ENCODE measurements around the gene STEAP1B. TPM values are rescaled to one million over a fixed set of nuclear protein-coding genes. Genes with fewer than 3 reads are reported as not detected.

The STEAP1B gene
- total and polyA plus RNA-seq, 2 of the 4 experiments (the other 2 are of a cell fraction) = 7.9 to 13.8 TPM

- H3K4me1 ChIP-seq (ENCODE audit: control insufficient read depth, insufficient read depth, low read length) = no peaks in the 10 kb centered on the region
- no peak overlapping the region for H2BK5ac ChIP-seq (ENCODE audit: low read depth, low read length, poor library complexity, severe bottlenecking)
- no peaks in the 10 kb centered on the region for H3K36me3 ChIP-seq (ENCODE audit: control insufficient read depth, insufficient read depth, low read length)
- no peak overlapping the region for H2AK9ac ChIP-seq (replicated peaks; ENCODE audit: low read depth, low read length, poor library complexity)
- no peak overlapping the region for H3K27ac ChIP-seq (ENCODE audit: insufficient read depth, low read length)
- H2BK15ac ChIP-seq (ENCODE audit: low read depth, low read length) = no peak overlapping the region
- BruUV-seq (replicated peaks) = no TSS peak
- TF ChIP-seq MAFK (IDR thresholded peaks at IDR 0.05; ENCODE audit: low read depth, low read length) = no peak
- no peak for TF ChIP-seq CTCF (conservative IDR thresholded peaks at IDR 0.05; ENCODE audit: low read depth, low read length)
- TF ChIP-seq RFX5 (IDR thresholded peaks at IDR 0.05; ENCODE audit: low read depth, low read length) = no peak
- TF ChIP-seq RAD21 (IDR thresholded peaks at IDR 0.05; ENCODE audit: low read length) = no peak
- TF ChIP-seq SMC3 (IDR thresholded peaks at IDR 0.05; ENCODE audit: low read depth, low read length) = no peak
- no peak for TF ChIP-seq FOS (IDR thresholded peaks at IDR 0.05; ENCODE audit: low read depth, low read length)
- no peak for TF ChIP-seq BHLHE40 (IDR thresholded peaks at IDR 0.05; ENCODE audit: low read depth, low read length)
- TF ChIP-seq ELK1 (IDR thresholded peaks at IDR 0.05; ENCODE audit: borderline replicate concordance, low read depth, low read length) = no peak
- TF ChIP-seq NFE2L2 (IDR thresholded peaks at IDR 0.05; ENCODE audit: low read depth, low read length) = no peak
- TF ChIP-seq MAZ (IDR thresholded peaks at IDR 0.05; ENCODE audit: borderline replicate concordance, low read depth, low read length) = no peak
- TF ChIP-seq USF2 (IDR thresholded peaks at IDR 0.05; ENCODE audit: low read depth, low read length) = no peak
- no peak overlapping the region for H4K5ac ChIP-seq (ENCODE audit: low read depth, low read length)
- no peaks in the 10 kb centered on the region for H3K79me1 ChIP-seq (ENCODE audit: low read depth in 1 of 2, low read length in 2 of 2)
- no peak overlapping the region for H3K9ac ChIP-seq (ENCODE audit: low read depth, low read length)
- H3K4me2 ChIP-seq (ENCODE audit: low read depth, low read length) = no peak overlapping the region
- 20% methylated on average over 1 of the region's 4 CpGs; no CpG with 5 or more reads in 1 of the 2 experiments for WGBS, 2 experiments (ENCODE audit: extremely low coverage in 2 of 2, insufficient read length in 1 of 2)
- H3K9me3 ChIP-seq (ENCODE audit: control insufficient read depth, insufficient read depth, low read length) = no peaks in the 10 kb centered on the region
- no peak overlapping the region for H2BK20ac ChIP-seq (ENCODE audit: low read depth, low read length)
- intact Hi-C loops (cut with micrococcal nuclease) (no loop called here), dilution Hi-C loops (cut with HindIII; ENCODE audit: low sequenced_read_pairs, unreplicated experiment) (no loop called here), in situ Hi-C loops (cut with MboI; ENCODE audit: low sequenced_read_pairs) (no loop called here)
- no peaks in the 10 kb centered on the region for H3K27me3 ChIP-seq (ENCODE audit: control insufficient read depth, insufficient read depth, low read length)
- no peak overlapping the region for H3K56ac ChIP-seq (ENCODE audit: extremely low read depth, insufficient read depth, low read length)
- no peak overlapping the region for H4K8ac ChIP-seq (ENCODE audit: low read depth in 2 of 2, low read length in 2 of 2)
- no peaks in the 10 kb centered on the region for H4K20me1 ChIP-seq (ENCODE audit: insufficient read depth, low read length)
- H2AK5ac ChIP-seq (ENCODE audit: low read depth, low read length) = no peak overlapping the region
- ChIA-PET POLR2A (ENCODE audit: unreplicated experiment) (no interaction called here), CTCF (no interaction called here)
- H3K18ac ChIP-seq (ENCODE audit: low read depth, low read length) = no peak overlapping the region
- H3K23ac ChIP-seq (ENCODE audit: low read depth, low read length) = no peak overlapping the region
- H2BK120ac ChIP-seq (ENCODE audit: low read depth, low read length) = no peak overlapping the region
- no peak overlapping the region for H4K91ac ChIP-seq (ENCODE audit: insufficient read depth, low read depth, low read length)
- DNase-seq (no peak), ATAC-seq (ENCODE audit: low read depth) (no peak)
- H3K14ac ChIP-seq (replicated peaks; ENCODE audit: low read depth, low read length) = no peak overlapping the region
- no peaks in the 10 kb centered on the region for H3K9me1 ChIP-seq (ENCODE audit: insufficient read depth, low read length)
- no peak overlapping the region for H3K4ac ChIP-seq (ENCODE audit: low read depth, low read length)
- H3K4me3 ChIP-seq (ENCODE audit: insufficient read depth, low read depth, low read length) = no peak overlapping the region
- no peak overlapping the region for H2AFZ ChIP-seq (replicated peaks; ENCODE audit: low read length, poor library complexity)
Observed at GRCh38 chr7:22426463-22427094, 73.4 kb downstream of the STEAP1B start.
